ENCODE measurements around the gene TUBGCP3.

TUBGCP3 gene

GRCh38 chr13:112479389-112479788 is 108.6 kb downstream of the TUBGCP3 start:
- WGBS, 2 experiments (ENCODE audit: insufficient coverage in 2 of 2) = 95 to 100% methylated on average over 3 to 4 of the region's 7 CpGs
- H3K4me1 ChIP-seq (ENCODE audit: control insufficient read depth, insufficient read depth, low read length, poor library complexity, severe bottlenecking) = no peaks in the 10 kb centered on the region
- H3K36me3 ChIP-seq (ENCODE audit: control insufficient read depth, insufficient read depth, low read length) = peaks cover 6% of the 10 kb centered on the region
- no peak overlapping the region for H3K27ac ChIP-seq (ENCODE audit: low read depth, low read length, severe bottlenecking)
- H3K4me3 ChIP-seq (ENCODE audit: extremely low read depth, insufficient read depth, low read length, poor library complexity, severe bottlenecking) = no peak overlapping the region
- H3K9me3 ChIP-seq (ENCODE audit: control insufficient read depth, low read length) = no peaks in the 10 kb centered on the region

DNA sequence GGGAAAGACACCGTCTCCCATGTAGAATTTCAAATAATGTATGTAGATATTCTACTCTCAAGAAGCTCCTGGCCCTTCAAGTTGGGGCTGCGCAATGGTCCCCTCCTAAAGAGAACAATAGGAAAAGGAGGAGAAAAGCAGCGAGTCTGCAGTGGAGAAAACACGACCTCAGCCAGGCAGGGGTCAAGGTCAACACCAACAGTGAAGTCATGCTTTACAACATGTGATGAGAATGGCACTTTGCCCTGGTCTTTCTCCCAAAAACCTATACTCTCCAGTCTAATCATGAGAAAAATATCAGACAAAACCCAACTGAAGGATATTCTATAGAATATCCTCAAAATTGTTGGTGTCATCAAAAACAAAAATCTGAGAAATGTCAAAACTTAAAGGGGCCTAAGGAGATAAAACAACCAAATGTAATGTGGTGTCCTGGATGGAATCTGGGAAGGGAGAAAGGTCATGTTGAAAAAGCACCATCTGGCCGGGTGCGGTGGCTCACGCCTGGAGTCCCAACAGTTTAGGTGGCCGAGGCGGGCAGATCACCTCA is 110.8 kb downstream of the TUBGCP3 start:
- Histone ChIP-seq H3K27ac (ENCODE audit: low read depth, low read length, severe bottlenecking) (no peak overlapping the region), H3K9me3 (ENCODE audit: control insufficient read depth, low read length) (no peaks in the 10 kb centered on the region), H3K4me3 (ENCODE audit: extremely low read depth, insufficient read depth, low read length, poor library complexity, severe bottlenecking) (no peak overlapping the region), H3K36me3 (ENCODE audit: control insufficient read depth, insufficient read depth, low read length) (no peaks in the 10 kb centered on the region), H3K4me1 (ENCODE audit: control insufficient read depth, insufficient read depth, low read length, poor library complexity, severe bottlenecking) (no peaks in the 10 kb centered on the region)
- WGBS, 2 experiments (ENCODE audit: insufficient coverage in 2 of 2) = 82 to 100% methylated on average over 3 to 6 of the region's 9 CpGs

DNA sequence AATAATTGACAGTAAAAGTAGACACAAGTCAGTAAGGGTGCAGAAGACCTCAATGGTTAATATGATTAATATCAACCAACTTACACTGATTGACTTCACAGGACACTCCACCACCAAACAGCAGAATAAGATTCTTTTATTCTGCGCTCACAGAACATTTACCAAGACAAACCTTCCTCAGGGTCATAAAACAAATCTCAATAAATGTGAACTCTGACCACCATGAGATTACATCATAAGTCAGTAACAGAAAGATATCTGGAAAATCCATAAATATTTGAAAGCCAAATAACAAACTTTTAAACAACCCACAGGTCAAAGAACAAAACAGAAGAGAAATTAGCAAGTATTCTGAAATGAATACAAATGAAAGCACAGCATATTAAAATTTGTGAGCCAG is 112.1 kb downstream of the TUBGCP3 start:
- Histone ChIP-seq H3K4me1 (ENCODE audit: control insufficient read depth, insufficient read depth, low read length, poor library complexity, severe bottlenecking) (no peaks in the 10 kb centered on the region), H3K9me3 (ENCODE audit: control insufficient read depth, low read length) (no peaks in the 10 kb centered on the region), H3K4me3 (ENCODE audit: extremely low read depth, insufficient read depth, low read length, poor library complexity, severe bottlenecking) (no peak overlapping the region), H3K36me3 (ENCODE audit: control insufficient read depth, insufficient read depth, low read length) (no peaks in the 10 kb centered on the region), H3K27ac (ENCODE audit: low read depth, low read length, severe bottlenecking) (no peak overlapping the region)
- WGBS, 2 experiments (ENCODE audit: insufficient coverage in 2 of 2) = 100% methylated on average over 1 of the region's 1 CpG

- H3K4me1 ChIP-seq (ENCODE audit: control insufficient read depth, insufficient read depth, low read length, poor library complexity, severe bottlenecking) = no peaks in the 10 kb centered on the region
- WGBS, 2 experiments (ENCODE audit: insufficient coverage in 2 of 2) = 81 to 93% methylated on average over 6 of the region's 8 CpGs
- H3K9me3 ChIP-seq (ENCODE audit: control insufficient read depth, low read length) = no peaks in the 10 kb centered on the region
Measured at GRCh38 chr13:112474869-112475268, 113.1 kb downstream of the TUBGCP3 start.

DNA sequence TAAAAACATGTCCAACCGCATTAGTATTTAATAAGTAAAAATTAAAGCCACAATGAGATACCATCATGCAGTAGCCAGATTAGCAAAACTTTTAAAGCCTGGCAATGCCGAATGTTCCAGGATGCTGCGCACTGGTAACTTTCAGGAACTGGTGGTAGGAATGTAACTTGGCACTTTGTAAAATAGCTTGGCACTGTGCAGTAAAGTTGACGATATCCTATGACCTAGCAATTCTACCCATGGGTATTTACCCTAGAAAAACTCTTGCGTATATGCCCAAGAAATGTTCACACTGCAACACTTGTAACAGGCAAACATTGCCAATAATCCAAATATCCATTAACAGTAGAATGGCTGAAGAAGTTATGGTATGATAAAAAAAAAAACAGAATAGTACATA is 114.1 kb downstream of the TUBGCP3 start:
- no peaks in the 10 kb centered on the region for H3K36me3 ChIP-seq (ENCODE audit: control insufficient read depth, insufficient read depth, low read length)
- 88 to 100% methylated on average over 2 to 3 of the region's 5 CpGs for WGBS, 2 experiments (ENCODE audit: insufficient coverage in 2 of 2)
- H3K27ac ChIP-seq (ENCODE audit: low read depth, low read length, severe bottlenecking) = no peak overlapping the region
- no peak overlapping the region for H3K4me3 ChIP-seq (ENCODE audit: extremely low read depth, insufficient read depth, low read length, poor library complexity, severe bottlenecking)
- H3K4me1 ChIP-seq (ENCODE audit: control insufficient read depth, insufficient read depth, low read length, poor library complexity, severe bottlenecking) = no peaks in the 10 kb centered on the region
- H3K9me3 ChIP-seq (ENCODE audit: control insufficient read depth, low read length) = no peaks in the 10 kb centered on the region

More at GRCh38 chr13:112474869-112475268, 113.1 kb downstream of the TUBGCP3 start:
- Histone ChIP-seq H3K36me3 (ENCODE audit: control insufficient read depth, insufficient read depth, low read length) (no peaks in the 10 kb centered on the region), H3K27ac (ENCODE audit: low read depth, low read length, severe bottlenecking) (no peak overlapping the region), H3K4me3 (ENCODE audit: extremely low read depth, insufficient read depth, low read length, poor library complexity, severe bottlenecking) (no peak overlapping the region)

DNA sequence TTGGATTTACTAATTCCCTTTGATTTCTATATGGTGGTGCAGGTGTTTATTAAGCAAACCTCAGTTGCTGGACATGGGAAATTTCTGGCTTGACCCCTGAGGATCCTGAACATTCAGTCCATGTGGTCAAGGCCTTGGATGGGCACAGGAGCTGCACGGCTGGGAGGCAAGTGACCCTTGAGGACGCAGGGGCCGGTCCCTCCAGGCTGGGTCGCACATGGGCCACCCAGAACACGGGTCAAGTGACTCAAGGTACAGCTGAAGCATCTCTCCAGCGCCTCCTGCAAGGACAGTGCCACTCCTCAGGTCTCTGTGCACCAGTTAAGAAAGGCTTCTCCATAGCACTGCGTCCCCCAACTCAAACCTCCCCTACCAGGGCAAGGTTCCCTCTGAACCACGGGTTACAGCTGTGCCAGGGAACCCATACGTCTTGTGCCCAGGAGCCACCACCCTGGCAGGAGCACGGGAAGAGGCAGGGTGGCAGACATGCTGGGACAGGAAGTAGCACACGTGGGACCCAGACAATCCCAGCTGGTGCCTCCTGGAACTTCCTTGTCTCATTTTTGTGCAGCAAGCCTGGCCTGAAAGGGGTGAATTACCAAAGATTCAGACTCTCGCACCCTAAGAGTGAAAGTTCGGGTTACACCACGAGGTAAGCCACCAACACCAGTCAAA is 118.7 kb downstream of the TUBGCP3 start:
- Histone ChIP-seq H3K27ac (ENCODE audit: low read depth, low read length, severe bottlenecking) (no peak overlapping the region), H3K4me3 (ENCODE audit: extremely low read depth, insufficient read depth, low read length, poor library complexity, severe bottlenecking) (no peak overlapping the region), H3K36me3 (ENCODE audit: control insufficient read depth, insufficient read depth, low read length) (no peaks in the 10 kb centered on the region), H3K9me3 (ENCODE audit: control insufficient read depth, low read length) (no peaks in the 10 kb centered on the region), H3K4me1 (ENCODE audit: control insufficient read depth, insufficient read depth, low read length, poor library complexity, severe bottlenecking) (no peaks in the 10 kb centered on the region)
- WGBS, 2 experiments (ENCODE audit: insufficient coverage in 2 of 2) = 85 to 92% methylated on average over 10 to 14 of the region's 14 CpGs

DNA sequence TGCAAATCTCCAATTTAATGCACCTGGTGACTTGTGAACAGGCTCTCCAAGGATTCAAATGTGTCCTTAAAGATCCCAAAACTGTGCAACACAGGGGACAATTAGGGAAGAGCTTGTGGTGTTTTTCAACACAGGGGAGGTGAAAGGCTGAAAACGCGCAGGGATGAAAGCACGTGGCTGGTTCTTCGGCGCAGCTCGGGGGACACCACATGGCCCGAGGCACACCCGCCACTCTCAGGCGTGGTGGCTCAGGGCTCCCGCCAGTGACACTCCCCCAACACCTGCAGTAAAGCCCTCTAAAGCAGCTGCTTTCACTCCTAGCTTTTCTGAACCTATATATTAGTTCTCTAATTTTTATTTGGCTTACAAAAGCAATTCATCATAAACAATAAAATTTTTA is 119.9 kb downstream of the TUBGCP3 start:
- H3K27ac ChIP-seq (ENCODE audit: low read depth, low read length, severe bottlenecking) = no peak overlapping the region
- H3K36me3 ChIP-seq (ENCODE audit: control insufficient read depth, insufficient read depth, low read length) = no peaks in the 10 kb centered on the region
- no peaks in the 10 kb centered on the region for H3K9me3 ChIP-seq (ENCODE audit: control insufficient read depth, low read length)
- WGBS, 2 experiments (ENCODE audit: insufficient coverage in 2 of 2) = 91 to 92% methylated on average over 9 to 10 of the region's 10 CpGs
- H3K4me1 ChIP-seq (ENCODE audit: control insufficient read depth, insufficient read depth, low read length, poor library complexity, severe bottlenecking) = no peaks in the 10 kb centered on the region
- H3K4me3 ChIP-seq (ENCODE audit: extremely low read depth, insufficient read depth, low read length, poor library complexity, severe bottlenecking) = no peak overlapping the region

GRCh38 chr13:112467236-112467635 is 120.7 kb downstream of the TUBGCP3 start:
- 95 to 96% methylated on average over 14 to 19 of the region's 19 CpGs for WGBS, 2 experiments (ENCODE audit: insufficient coverage in 2 of 2)
- Histone ChIP-seq H3K36me3 (ENCODE audit: control insufficient read depth, insufficient read depth, low read length) (no peaks in the 10 kb centered on the region), H3K4me3 (ENCODE audit: extremely low read depth, insufficient read depth, low read length, poor library complexity, severe bottlenecking) (no peak overlapping the region), H3K27ac (ENCODE audit: low read depth, low read length, severe bottlenecking) (no peak overlapping the region), H3K4me1 (ENCODE audit: control insufficient read depth, insufficient read depth, low read length, poor library complexity, severe bottlenecking) (no peaks in the 10 kb centered on the region), H3K9me3 (ENCODE audit: control insufficient read depth, low read length) (no peaks in the 10 kb centered on the region)

- Histone ChIP-seq H3K36me3 (ENCODE audit: control insufficient read depth, insufficient read depth, low read length) (no peaks in the 10 kb centered on the region), H3K4me3 (ENCODE audit: extremely low read depth, insufficient read depth, low read length, poor library complexity, severe bottlenecking) (no peak overlapping the region), H3K4me1 (ENCODE audit: control insufficient read depth, insufficient read depth, low read length, poor library complexity, severe bottlenecking) (no peaks in the 10 kb centered on the region), H3K9me3 (ENCODE audit: control insufficient read depth, low read length) (no peaks in the 10 kb centered on the region), H3K27ac (ENCODE audit: low read depth, low read length, severe bottlenecking) (no peak overlapping the region)
- 91% methylated on average over 21 to 40 of the region's 40 CpGs for WGBS, 2 experiments (ENCODE audit: insufficient coverage in 2 of 2)
Measured at GRCh38 chr13:112466132-112467058, 121.6 kb downstream of the TUBGCP3 start.

GRCh38 chr13:112465251-112466131 is 122.5 kb downstream of the TUBGCP3 start:
- Histone ChIP-seq H3K36me3 (ENCODE audit: control insufficient read depth, insufficient read depth, low read length) (no peaks in the 10 kb centered on the region), H3K9me3 (ENCODE audit: control insufficient read depth, low read length) (no peaks in the 10 kb centered on the region), H3K4me3 (ENCODE audit: extremely low read depth, insufficient read depth, low read length, poor library complexity, severe bottlenecking) (no peak overlapping the region), H3K27ac (ENCODE audit: low read depth, low read length, severe bottlenecking) (no peak overlapping the region), H3K4me1 (ENCODE audit: control insufficient read depth, insufficient read depth, low read length, poor library complexity, severe bottlenecking) (no peaks in the 10 kb centered on the region)
- WGBS, 2 experiments (ENCODE audit: insufficient coverage in 2 of 2) = 90 to 91% methylated on average over 31 of the region's 35 CpGs
